Lung microvascular endothelial cell (primary cell): ENCODE data around the gene MAN2A1. TPM values are rescaled to one million over a fixed set of nuclear protein-coding genes. Genes with fewer than 3 reads are reported as not detected.
A peak's percentile ranks its signal among the peaks of the same experiment; 100 is the strongest.
"Not testable (repeated sequence)": the region's sequence is repeated elsewhere in the genome, so short reads cannot be mapped to it uniquely, and the experiment has no call there.

ENCODE experiments used
- DNase-seq, 2 donors: peaks; one replicate each; pipeline versions ENCODE4 v3.0.0 to v3.0.0-alpha.2; 2010; ENCODE audit warnings: low read depth in 2 of 2
- total RNA-seq: library from RNA; depleted of rRNA; stranded (reverse); fragments of >200 nt; gene quantifications from 2 replicates; pipeline ENCODE4 v1.2.1, GENCODE V29; 2014

Gene MAN2A1
- total RNA-seq, 1 donor from 2014 or later = 45.4 TPM

GRCh38 chr5:109754319-109754718 lies 64.6 kb downstream of the MAN2A1 start:
- no peak for DNase-seq

- no peak for DNase-seq
These were observed 66.0 kb downstream of the MAN2A1 start for GRCh38 chr5:109755761-109756160.

- peak; percentile 70 to 80 for DNase-seq
These were observed 66.9 kb downstream of the MAN2A1 start for GRCh38 chr5:109756543-109757185.

- no peak for DNase-seq
These were observed 67.8 kb downstream of the MAN2A1 start for GRCh38 chr5:109757490-109757889.

- DNase-seq = peak; percentile 78 to 86
These were observed 69.6 kb downstream of the MAN2A1 start for GRCh38 chr5:109759306-109759705.

- not testable (repeated sequence) for DNase-seq
These were observed 70.4 kb downstream of the MAN2A1 start for GRCh38 chr5:109760130-109760529.

- no peak for DNase-seq
These were observed 73.1 kb downstream of the MAN2A1 start for GRCh38 chr5:109762821-109763220.

GRCh38 chr5:109767184-109767995 lies 77.7 kb downstream of the MAN2A1 start:
- DNase-seq = no peak

GRCh38 chr5:109767997-109768396 lies 78.3 kb downstream of the MAN2A1 start:
- no peak for DNase-seq

GRCh38 chr5:109769597-109770291 lies 80.0 kb downstream of the MAN2A1 start:
- DNase-seq = peak in 1 of 2 donors; percentile 37

- no peak for DNase-seq
These were observed 85.4 kb downstream of the MAN2A1 start for GRCh38 chr5:109775130-109775529.

- DNase-seq = peak; percentile 8 to 80
These were observed 89.5 kb downstream of the MAN2A1 start for GRCh38 chr5:109779036-109779735.

- no peak for DNase-seq
These were observed 95.0 kb downstream of the MAN2A1 start for GRCh38 chr5:109784687-109785086.

- DNase-seq = no peak
These were observed 96.6 kb downstream of the MAN2A1 start for GRCh38 chr5:109786206-109786855.

GRCh38 chr5:109788596-109788995 lies 98.9 kb downstream of the MAN2A1 start:
- no peak for DNase-seq

- no peak for DNase-seq
These were observed 102.9 kb downstream of the MAN2A1 start for GRCh38 chr5:109792613-109793012.

- DNase-seq = no peak
These were observed 114.1 kb downstream of the MAN2A1 start for GRCh38 chr5:109803854-109804253.

GRCh38 chr5:109805472-109805871 lies 115.7 kb downstream of the MAN2A1 start:
- DNase-seq = peak; percentile 48 to 63

- peak in 1 of 2 donors; percentile 5 for DNase-seq
These were observed 116.2 kb downstream of the MAN2A1 start for GRCh38 chr5:109805883-109806282.

GRCh38 chr5:109812698-109813097 lies 123.0 kb downstream of the MAN2A1 start:
- DNase-seq = no peak

GRCh38 chr5:109816732-109817131 lies 127.0 kb downstream of the MAN2A1 start:
- no peak for DNase-seq
